HEK293 (cell line): ENCODE data around the gene CTSE.

Experiments used
- ATF2 ChIP-seq: fragments of 450-650 bp; formaldehyde crosslinking; IDR thresholded peaks from 2 replicates; pipeline ENCODE4 v1.5.1; 2016; ENCODE audit warnings: missing biosample characterization, missing genetic modification characterization, low read depth
- CTCF ChIP-seq: fragments of 450-650 bp; formaldehyde crosslinking; IDR thresholded peaks from 2 replicates; pipeline ENCODE4 v1.5.1; 2016; ENCODE audit warnings: missing biosample characterization, missing genetic modification characterization
- ZNF121 ChIP-seq: fragments of 450-650 bp; formaldehyde crosslinking; IDR thresholded peaks from 2 replicates; pipeline ENCODE4 v1.5.1; 2016; ENCODE audit warnings: missing biosample characterization, missing genetic modification characterization
- ZNF747 ChIP-seq: fragments of 450-650 bp; formaldehyde crosslinking; IDR thresholded peaks from 2 replicates; pipeline ENCODE4 v1.5.1; 2016; ENCODE audit warnings: missing biosample characterization, missing genetic modification characterization

GRCh38 chr1:205985330-205986005 lies 38.2 kb downstream of the CTSE start:
- TF ChIP-seq ZNF121 (tag by site-specific recombination): no peak
- TF ChIP-seq ZNF747 (tag by site-specific recombination): no peak
- no peak for TF ChIP-seq ATF2 (tag by site-specific recombination)
- no peak for TF ChIP-seq CTCF (tag by site-specific recombination)
